GM21825 (cell line): ENCODE measurements around the gene ZSCAN23.
"Not testable (repeated sequence)": the region's sequence is repeated elsewhere in the genome, so short reads cannot be mapped to it uniquely, and the experiment has no call there.

Experiments used
- ATAC-seq: cut with Tn5 transposase; IDR thresholded peaks from one replicate; pipeline ENCODE4 v1.9.1; 2021; ENCODE audit warnings: mild to moderate bottlenecking, moderate library complexity; ENCODE audit not compliant: unreplicated experiment

Gene ZSCAN23

GRCh38 chr6:28443112-28443773 is at the start of gene ZSCAN23:
Gene ZSCAN23 (minus strand): TSS chr6:28443491. CDS start chr6:28436266, 7,225 bp downstream.
- peak; percentile 94 for ATAC-seq

GRCh38 chr6:28491984-28492317 is 48.7 kb upstream of the ZSCAN23 start:
- ATAC-seq = no peak

GRCh38 chr6:28490205-28490890 is 47.1 kb upstream of the ZSCAN23 start:
- ATAC-seq = no peak

- ATAC-seq = no peak
These were observed 46.3 kb upstream of the ZSCAN23 start for GRCh38 chr6:28489366-28490204.

- ATAC-seq = no peak
These were observed 45.6 kb upstream of the ZSCAN23 start for GRCh38 chr6:28488916-28489365.

GRCh38 chr6:28486988-28487742 is 43.9 kb upstream of the ZSCAN23 start:
- ATAC-seq = no peak

- ATAC-seq = no peak
These were observed 43.2 kb upstream of the ZSCAN23 start for GRCh38 chr6:28486533-28486932.

- no peak for ATAC-seq
These were observed 42.2 kb upstream of the ZSCAN23 start for GRCh38 chr6:28485482-28485881.

- no peak for ATAC-seq
These were observed 37.1 kb upstream of the ZSCAN23 start for GRCh38 chr6:28480253-28480932.

GRCh38 chr6:28478518-28478917 is 35.2 kb upstream of the ZSCAN23 start:
- no peak for ATAC-seq

- no peak for ATAC-seq
These were observed 31.3 kb upstream of the ZSCAN23 start for GRCh38 chr6:28474441-28475219.

- not testable (repeated sequence) for ATAC-seq
These were observed 26.0 kb upstream of the ZSCAN23 start for GRCh38 chr6:28469153-28469745.

GRCh38 chr6:28468056-28468455 is 24.8 kb upstream of the ZSCAN23 start:
- ATAC-seq = no peak

- no peak for ATAC-seq
These were observed 19.1 kb upstream of the ZSCAN23 start for GRCh38 chr6:28462401-28462800.

GRCh38 chr6:28458568-28458967 is 15.3 kb upstream of the ZSCAN23 start:
- no peak for ATAC-seq

GRCh38 chr6:28449056-28449455 is 5.8 kb upstream of the ZSCAN23 start:
- no peak for ATAC-seq

GRCh38 chr6:28447512-28447906 is 4.2 kb upstream of the ZSCAN23 start:
- not testable (repeated sequence) for ATAC-seq

GRCh38 chr6:28446818-28447511 is 3.7 kb upstream of the ZSCAN23 start:
- no peak for ATAC-seq

- ATAC-seq = not testable (repeated sequence)
These were observed 1.5 kb upstream of the ZSCAN23 start for GRCh38 chr6:28444759-28445158.
